GM21529 (cell line): ENCODE measurements around the gene TRAF1.

ENCODE experiments used
- ATAC-seq: cut with Tn5 transposase; IDR thresholded peaks from one replicate; pipeline ENCODE4 v1.9.1; 2021; ENCODE audit not compliant: unreplicated experiment

TRAF1 gene

DNA sequence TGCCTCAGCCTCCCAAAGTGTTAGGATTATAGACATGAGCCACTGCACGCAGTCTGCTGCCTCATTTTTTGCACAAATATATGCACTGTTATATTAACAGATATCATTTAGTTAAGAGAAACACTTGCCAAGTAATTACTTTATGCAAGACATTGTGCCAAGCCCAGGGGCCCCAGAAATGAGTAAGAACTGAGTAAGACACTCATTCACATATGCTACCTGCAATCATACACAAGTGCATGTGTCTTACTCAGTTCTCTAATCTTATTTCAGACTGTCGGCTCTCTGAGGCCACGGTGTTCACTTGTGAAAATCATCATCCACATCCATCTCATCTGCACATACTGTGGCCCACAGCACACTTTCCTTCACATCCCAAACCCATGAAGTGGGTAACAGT, 16.0 kb downstream of the TRAF1 start:
- ATAC-seq: no peak

- no peak for ATAC-seq
These were observed 16.7 kb downstream of the TRAF1 start for GRCh38 chr9:120909904-120910303.

- no peak for ATAC-seq
These were observed 21.1 kb downstream of the TRAF1 start for GRCh38 chr9:120905315-120906164.

DNA sequence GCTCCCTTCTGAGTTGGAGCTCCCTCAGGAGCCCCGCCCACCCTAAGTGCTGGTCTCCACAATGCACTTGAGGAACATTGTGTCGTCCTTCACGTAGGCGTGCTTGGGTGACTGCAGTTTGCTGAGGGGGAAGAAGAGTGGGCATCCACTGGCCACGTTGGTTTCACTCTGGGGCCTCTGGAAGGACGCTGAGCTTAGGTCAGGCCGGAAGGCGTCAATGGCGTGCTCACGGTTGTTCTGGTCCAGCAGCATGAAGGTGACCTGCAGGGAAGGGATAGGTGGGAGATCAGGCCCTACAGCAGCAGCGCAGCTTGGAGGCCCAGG, 21.7 kb downstream of the TRAF1 start:
- no peak for ATAC-seq

- ATAC-seq: no peak
These were observed 22.3 kb downstream of the TRAF1 start for GRCh38 chr9:120904061-120904977.

DNA sequence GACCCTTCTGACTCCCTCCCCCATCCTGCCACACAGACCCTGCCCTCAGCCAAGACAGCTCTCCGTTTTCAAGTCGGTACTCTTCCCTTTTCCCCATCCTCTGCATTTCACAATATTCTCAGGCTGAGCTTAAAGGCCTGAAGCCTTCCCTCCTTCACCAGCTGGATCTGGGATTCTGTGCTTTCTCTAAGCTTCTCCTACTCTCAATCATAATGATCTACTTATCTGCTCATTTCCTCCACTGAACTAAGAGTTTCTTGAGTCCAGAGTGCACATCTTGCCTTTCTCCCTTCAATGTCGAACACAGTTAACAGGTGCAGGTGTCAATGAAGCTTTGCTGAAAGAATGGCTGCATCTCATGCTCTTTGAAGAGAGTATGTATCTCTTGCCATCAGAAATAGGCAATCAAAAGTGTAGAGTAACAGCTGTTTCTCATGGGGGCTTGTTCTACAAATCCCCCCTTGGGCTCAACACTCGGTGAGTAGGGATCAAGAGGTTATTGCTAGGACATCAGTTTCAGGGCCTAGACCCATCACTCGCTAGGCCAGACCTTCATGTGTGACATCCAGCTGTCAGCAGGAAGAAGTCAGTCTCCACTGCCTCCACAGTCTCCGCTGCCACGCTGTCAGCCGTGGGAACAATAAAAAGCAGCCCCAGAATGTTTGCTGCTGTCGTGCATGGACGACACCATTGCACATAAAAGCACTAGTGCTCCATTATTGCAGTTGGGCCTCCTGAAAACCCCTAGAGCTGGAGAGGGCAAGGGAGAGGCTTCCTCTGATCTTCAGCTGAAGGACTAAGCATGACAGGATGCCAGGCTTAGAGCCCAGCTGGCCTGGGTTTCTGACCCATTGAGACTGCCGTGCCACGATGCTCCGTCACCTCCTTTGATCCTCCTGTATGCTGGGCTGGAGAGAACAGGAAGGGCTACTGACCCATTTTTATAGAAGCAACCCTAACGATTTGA, 23.7 kb downstream of the TRAF1 start:
- no peak for ATAC-seq

DNA sequence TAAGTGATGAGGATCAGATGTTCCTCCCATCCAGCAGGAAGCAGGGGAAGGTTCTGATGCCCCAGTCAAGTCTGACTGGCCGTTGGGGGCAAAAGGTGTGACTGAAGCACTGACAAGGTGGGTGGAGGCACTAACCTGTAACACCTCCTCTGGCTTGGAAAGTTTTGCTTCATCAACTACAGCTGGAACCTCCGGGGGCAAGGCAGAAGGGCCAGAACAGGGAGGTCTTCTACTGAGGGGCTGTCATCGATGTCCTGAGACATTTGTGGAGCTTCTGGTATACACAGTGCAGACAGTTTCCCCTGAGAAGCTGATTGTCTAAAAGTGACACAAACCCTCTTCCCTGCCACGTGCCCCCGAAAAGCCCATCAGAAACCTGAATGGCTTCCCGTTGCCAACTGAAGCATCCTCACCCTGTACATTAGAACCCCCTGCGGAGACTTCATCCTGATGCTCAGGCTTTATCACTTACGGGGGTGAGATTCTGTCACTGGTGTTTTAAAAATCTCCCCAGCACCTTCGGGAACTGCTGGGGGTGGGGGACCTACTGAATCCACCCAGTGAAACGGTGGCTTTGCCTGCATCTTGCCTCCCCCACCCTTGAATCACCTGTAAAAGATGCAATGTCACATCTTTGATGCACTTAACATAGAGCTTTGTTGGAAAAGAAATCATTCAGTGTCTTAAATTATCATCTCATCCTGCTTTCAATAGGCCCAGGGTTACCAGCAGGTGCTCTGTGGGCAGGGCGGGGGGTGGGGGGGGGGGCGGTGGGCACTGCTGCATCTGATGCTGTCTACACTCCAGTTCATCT, 24.6 kb downstream of the TRAF1 start:
- ATAC-seq: no peak

DNA sequence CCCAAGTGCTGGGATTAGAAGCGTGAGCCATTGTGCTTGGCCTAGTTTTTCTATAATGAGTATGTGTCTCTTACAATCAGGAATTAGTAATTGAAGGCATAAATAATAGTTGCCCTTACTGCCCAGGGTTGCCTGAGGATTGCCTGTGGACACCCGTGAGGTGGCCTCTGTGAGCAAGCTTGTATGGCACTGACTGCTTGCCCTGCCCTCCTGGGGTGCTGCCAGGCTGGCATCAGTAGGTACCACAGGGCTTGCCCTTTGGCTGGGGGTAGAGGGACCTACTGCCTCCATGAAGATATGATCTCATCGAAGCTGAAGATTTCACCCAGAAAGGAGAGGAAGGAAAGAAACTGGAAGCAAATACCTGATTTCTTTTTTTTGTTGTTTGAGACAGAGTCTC, 25.8 kb downstream of the TRAF1 start:
- no peak for ATAC-seq

- ATAC-seq: no peak
These were observed 27.0 kb downstream of the TRAF1 start for GRCh38 chr9:120899490-120900068.

- no peak for ATAC-seq
These were observed 28.2 kb downstream of the TRAF1 start for GRCh38 chr9:120898396-120898795.

GRCh38 chr9:120895951-120896350, 30.6 kb downstream of the TRAF1 start:
- no peak for ATAC-seq

- ATAC-seq: no peak
These were observed 32.1 kb downstream of the TRAF1 start for GRCh38 chr9:120894321-120895148.

DNA sequence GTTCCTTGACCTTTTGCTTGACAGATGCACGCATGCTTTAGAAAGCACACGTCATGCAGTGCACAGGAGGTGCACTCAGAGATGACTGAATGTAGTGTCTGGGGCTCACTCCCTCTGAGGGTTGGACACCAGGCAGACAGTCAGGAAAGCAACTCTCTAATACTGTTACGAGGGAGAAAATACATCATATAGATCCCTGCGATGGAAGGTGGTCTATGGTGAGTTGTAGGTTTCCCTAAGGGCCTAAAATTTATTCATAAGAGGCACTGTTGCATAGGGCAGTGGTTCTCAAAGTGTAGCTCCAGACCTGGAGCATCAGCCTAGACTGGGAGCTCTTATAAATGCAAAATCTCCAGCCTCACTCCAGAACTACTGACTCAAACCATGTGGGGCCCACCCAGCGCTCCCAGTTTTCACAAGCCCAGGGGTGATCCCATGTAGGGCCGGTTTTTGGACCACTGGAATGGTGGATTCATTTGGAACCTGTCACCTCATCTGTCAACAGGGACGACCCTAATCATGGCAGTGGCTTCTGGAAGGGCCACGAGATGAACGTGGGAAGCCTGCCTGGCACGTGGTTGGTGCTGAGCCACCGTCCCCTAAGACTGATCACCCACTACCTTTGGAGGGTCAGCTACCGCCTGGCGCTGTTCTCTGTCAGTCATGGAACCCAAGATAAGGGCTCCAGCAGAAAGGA, 32.8 kb downstream of the TRAF1 start:
- no peak for ATAC-seq

- peak; percentile 71 for ATAC-seq
These were observed 33.6 kb downstream of the TRAF1 start for GRCh38 chr9:120892748-120893610.

DNA sequence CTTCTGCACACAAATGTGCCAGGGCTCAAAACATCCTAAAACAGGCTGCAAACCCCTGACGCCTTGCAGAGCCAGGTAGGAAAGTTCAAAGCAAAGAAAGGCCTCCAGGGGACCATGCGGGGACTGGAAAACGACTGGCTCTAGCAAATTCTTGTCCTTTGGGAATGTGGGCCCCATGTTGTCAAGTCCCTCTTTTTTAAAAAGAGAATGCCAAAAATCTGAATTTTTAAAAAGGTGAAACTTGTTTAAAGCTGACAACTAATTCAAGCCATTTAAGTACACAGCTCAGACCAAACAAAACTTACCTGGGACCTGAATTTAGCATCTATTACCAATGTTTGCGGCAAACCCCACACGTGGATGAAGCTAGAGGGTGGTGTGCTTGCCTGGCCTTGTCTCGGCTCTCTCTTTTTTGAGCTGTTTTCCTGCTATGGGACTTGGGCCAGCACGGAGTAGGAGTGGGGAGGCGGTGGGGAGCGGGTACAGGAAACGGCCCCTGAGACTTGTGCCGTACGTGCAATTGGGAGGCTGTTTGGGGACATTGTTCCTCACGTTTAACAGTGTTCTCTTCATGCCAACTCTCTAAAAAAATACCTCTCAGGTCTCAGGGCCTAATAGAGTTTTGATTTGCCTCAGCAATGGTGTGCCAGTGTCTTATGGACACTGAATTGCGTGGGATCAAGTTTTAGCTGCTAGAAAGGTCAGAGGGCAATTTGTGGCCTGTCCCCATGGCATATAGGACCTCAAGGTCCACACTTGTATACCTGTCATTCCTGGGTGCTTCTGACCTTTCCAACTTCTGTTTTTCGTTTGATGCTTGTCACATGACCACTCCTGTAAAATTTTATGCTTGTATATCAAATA, 34.5 kb downstream of the TRAF1 start:
- peak; percentile 29 for ATAC-seq

GRCh38 chr9:120891245-120891883, 35.2 kb downstream of the TRAF1 start:
- no peak for ATAC-seq
